GM21825 (cell line): Measurements from ENCODE around the gene ELAVL2.

Experiments used
- ATAC-seq: cut with Tn5 transposase; IDR thresholded peaks from one replicate; pipeline ENCODE4 v1.9.1; 2021; ENCODE audit warnings: mild to moderate bottlenecking, moderate library complexity; ENCODE audit not compliant: unreplicated experiment

Gene ELAVL2

GRCh38 chr9:23826120-23826629, at the start of gene ELAVL2:
Gene ELAVL2, minus strand, starts transcription at chr9:23826240. Its CDS starts 64,006 bp downstream, at chr9:23762234.
- ATAC-seq, result no peak

GRCh38 chr9:23858234-23858633, 32.2 kb upstream of the ELAVL2 start:
- ATAC-seq, result no peak

GRCh38 chr9:23855873-23856604, 30.0 kb upstream of the ELAVL2 start:
- ATAC-seq, result no peak

GRCh38 chr9:23850690-23851629, 24.9 kb upstream of the ELAVL2 start:
- no peak for ATAC-seq

GRCh38 chr9:23850242-23850689, 24.2 kb upstream of the ELAVL2 start:
- no peak for ATAC-seq

- no peak for ATAC-seq
These were observed 23.5 kb upstream of the ELAVL2 start for GRCh38 chr9:23849379-23850035.

GRCh38 chr9:23842565-23843129, 16.6 kb upstream of the ELAVL2 start:
- no peak for ATAC-seq

- no peak for ATAC-seq
These were observed 15.3 kb upstream of the ELAVL2 start for GRCh38 chr9:23841304-23841703.

GRCh38 chr9:23837038-23837437, 11.0 kb upstream of the ELAVL2 start:
- ATAC-seq, result no peak

- no peak for ATAC-seq
These were observed 5.1 kb upstream of the ELAVL2 start for GRCh38 chr9:23830929-23831730.

- no peak for ATAC-seq
These were observed 4.4 kb upstream of the ELAVL2 start for GRCh38 chr9:23830476-23830805.

GRCh38 chr9:23829580-23830475, 3.8 kb upstream of the ELAVL2 start:
- ATAC-seq, result no peak

- no peak for ATAC-seq
These were observed 340 bp downstream of the ELAVL2 start for GRCh38 chr9:23825700-23826099.

GRCh38 chr9:23824830-23825591, 1.0 kb downstream of the ELAVL2 start:
- no peak for ATAC-seq

GRCh38 chr9:23823986-23824829, 1.8 kb downstream of the ELAVL2 start:
- ATAC-seq, result no peak

GRCh38 chr9:23823269-23823668, 2.8 kb downstream of the ELAVL2 start:
- no peak for ATAC-seq
